ENCODE measurements around the gene GALNS.

DNA sequence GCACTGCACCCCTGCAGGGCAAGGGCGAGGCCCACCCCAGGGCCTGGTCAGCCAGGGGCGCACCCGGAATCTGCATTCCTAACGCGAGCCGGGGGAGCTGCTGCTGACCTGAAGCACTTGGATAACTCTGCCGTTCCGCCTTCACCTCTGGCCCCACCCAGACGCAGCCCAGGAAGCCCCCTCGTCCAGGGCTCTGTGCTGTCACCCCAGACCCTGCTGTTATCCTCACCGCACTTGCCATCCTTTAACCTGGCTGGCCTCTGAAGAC is 23.0 kb upstream of the GALNS start:
- TF ChIP-seq MEF2D (CRISPR knock-in tag; IDR thresholded peaks at IDR 0.05) (no peak), EP300 (IDR thresholded peaks at IDR 0.05; ENCODE audit: low read depth in 2 of 2, low read length in 2 of 2) (no peak), EP300 (CRISPR knock-in tag; IDR thresholded peaks at IDR 0.05; ENCODE audit: borderline replicate concordance) (no peak), TAF1 (CRISPR knock-in tag; IDR thresholded peaks at IDR 0.05) (no peak), MXD4 (CRISPR knock-in tag; IDR thresholded peaks at IDR 0.05) (no peak), ZNF878 (CRISPR knock-in tag; IDR thresholded peaks at IDR 0.05) (no peak), SRSF9 (IDR thresholded peaks at IDR 0.05; ENCODE audit: borderline replicate concordance, insufficient read depth, low read depth, low read length, poor library complexity, severe bottlenecking) (no peak), POLR2A (IDR thresholded peaks at IDR 0.05; ENCODE audit: insufficient read depth in 1 of 2, low read depth in 2 of 2, low read length in 2 of 2) (no peak), ZNF274 (CRISPR knock-in tag; IDR thresholded peaks at IDR 0.05) (no peak)
- TF ChIP-seq, protein P1, sequence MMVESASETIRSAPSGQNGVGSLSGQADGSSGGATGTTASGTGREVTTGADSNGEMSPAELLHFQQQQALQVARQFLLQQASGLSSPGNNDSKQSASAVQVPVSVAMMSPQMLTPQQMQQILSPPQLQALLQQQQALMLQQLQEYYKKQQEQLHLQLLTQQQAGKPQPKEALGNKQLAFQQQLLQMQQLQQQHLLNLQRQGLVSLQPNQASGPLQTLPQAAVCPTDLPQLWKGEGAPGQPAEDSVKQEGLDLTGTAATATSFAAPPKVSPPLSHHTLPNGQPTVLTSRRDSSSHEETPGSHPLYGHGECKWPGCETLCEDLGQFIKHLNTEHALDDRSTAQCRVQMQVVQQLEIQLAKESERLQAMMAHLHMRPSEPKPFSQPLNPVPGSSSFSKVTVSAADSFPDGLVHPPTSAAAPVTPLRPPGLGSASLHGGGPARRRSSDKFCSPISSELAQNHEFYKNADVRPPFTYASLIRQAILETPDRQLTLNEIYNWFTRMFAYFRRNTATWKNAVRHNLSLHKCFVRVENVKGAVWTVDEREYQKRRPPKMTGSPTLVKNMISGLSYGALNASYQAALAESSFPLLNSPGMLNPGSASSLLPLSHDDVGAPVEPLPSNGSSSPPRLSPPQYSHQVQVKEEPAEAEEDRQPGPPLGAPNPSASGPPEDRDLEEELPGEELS (CRISPR knock-in tag; IDR thresholded peaks at IDR 0.05), result no peak
- TF ChIP-seq, protein P2, sequence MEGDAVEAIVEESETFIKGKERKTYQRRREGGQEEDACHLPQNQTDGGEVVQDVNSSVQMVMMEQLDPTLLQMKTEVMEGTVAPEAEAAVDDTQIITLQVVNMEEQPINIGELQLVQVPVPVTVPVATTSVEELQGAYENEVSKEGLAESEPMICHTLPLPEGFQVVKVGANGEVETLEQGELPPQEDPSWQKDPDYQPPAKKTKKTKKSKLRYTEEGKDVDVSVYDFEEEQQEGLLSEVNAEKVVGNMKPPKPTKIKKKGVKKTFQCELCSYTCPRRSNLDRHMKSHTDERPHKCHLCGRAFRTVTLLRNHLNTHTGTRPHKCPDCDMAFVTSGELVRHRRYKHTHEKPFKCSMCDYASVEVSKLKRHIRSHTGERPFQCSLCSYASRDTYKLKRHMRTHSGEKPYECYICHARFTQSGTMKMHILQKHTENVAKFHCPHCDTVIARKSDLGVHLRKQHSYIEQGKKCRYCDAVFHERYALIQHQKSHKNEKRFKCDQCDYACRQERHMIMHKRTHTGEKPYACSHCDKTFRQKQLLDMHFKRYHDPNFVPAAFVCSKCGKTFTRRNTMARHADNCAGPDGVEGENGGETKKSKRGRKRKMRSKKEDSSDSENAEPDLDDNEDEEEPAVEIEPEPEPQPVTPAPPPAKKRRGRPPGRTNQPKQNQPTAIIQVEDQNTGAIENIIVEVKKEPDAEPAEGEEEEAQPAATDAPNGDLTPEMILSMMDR (CRISPR knock-in tag; IDR thresholded peaks at IDR 0.05), result no peak
